K562 (cell line): ENCODE data around the gene TP53TG5. TPM values are rescaled to one million over a fixed set of nuclear protein-coding genes. Genes with fewer than 3 reads are reported as not detected.

ENCODE experiments used
- ADNP ChIP-seq: fragments of 200-800 bp; sonication (Bioruptor generic); IDR thresholded peaks from 2 replicates; pipeline ENCODE4 v1.6.1; 2016; ENCODE audit warnings: missing genetic modification characterization, missing compliant biosample characterization
- CHCHD3 ChIP-seq: fragments of 250-450 bp; sonication (Bioruptor Pico); IDR thresholded peaks from 2 replicates; pipeline ENCODE4 v2.1.2; 2022; ENCODE audit warnings: mild to moderate bottlenecking
- ERF ChIP-seq: fragments of 450-650 bp; formaldehyde crosslinking; IDR thresholded peaks from 2 replicates; pipeline ENCODE4 v1.4.0; 2020; ENCODE audit warnings: mild to moderate bottlenecking, mixed read lengths
- FOS ChIP-seq: IDR thresholded peaks from 3 replicates; pipeline ENCODE4 v1.6.1; 2011; ENCODE audit not compliant: insufficient read length; ENCODE audit errors: extremely low read depth
- KAT7 ChIP-seq: sonication (generic); formaldehyde crosslinking; IDR thresholded peaks from 2 replicates; pipeline ENCODE4 v1.8.0; 2022; ENCODE audit warnings: missing genetic modification reagents, mild to moderate bottlenecking, borderline replicate concordance
- MED1 ChIP-seq: sonication (generic); formaldehyde crosslinking; IDR thresholded peaks from 2 replicates; pipeline ENCODE4 v1.8.1; 2023; ENCODE audit warnings: missing genetic modification reagents, borderline replicate concordance
- NBN ChIP-seq: fragments of 450-650 bp; IDR thresholded peaks from 2 replicates; pipeline ENCODE4 v1.6.1; 2016; ENCODE audit warnings: low read depth, mild to moderate bottlenecking
- NFRKB ChIP-seq: fragments of 450-650 bp; IDR thresholded peaks from 2 replicates; pipeline ENCODE4 v1.6.1; 2016; ENCODE audit warnings: low read depth
- PTBP1 ChIP-seq: fragments of 200-400 bp; formaldehyde crosslinking; IDR thresholded peaks from 2 replicates; pipeline ENCODE4 v1.6.1; 2017; ENCODE audit warnings: low read depth, low read length
- RBM22 ChIP-seq: fragments of 200-400 bp; formaldehyde crosslinking; IDR thresholded peaks from 2 replicates; pipeline ENCODE4 v1.6.1; 2018; ENCODE audit warnings: low read length, low read depth; ENCODE audit not compliant: poor library complexity, severe bottlenecking
- RFX5 ChIP-seq: IDR thresholded peaks from 2 replicates; pipeline ENCODE4 v1.6.1; 2011; ENCODE audit warnings: low read depth, mild to moderate bottlenecking, improper control_type of control experiment, low read length
- TCF7 ChIP-seq: sonication (generic); IDR thresholded peaks from 2 replicates; pipeline ENCODE4 v1.6.1; 2016; ENCODE audit warnings: antibody characterized with exemption, borderline replicate concordance
- XRCC5 ChIP-seq: fragments of 200-400 bp; formaldehyde crosslinking; IDR thresholded peaks from 2 replicates; pipeline ENCODE4 v1.6.1; 2017; ENCODE audit warnings: low read depth, mild to moderate bottlenecking, low read length
- ZKSCAN8 ChIP-seq: fragments of 200-800 bp; sonication (Bioruptor generic); IDR thresholded peaks from 2 replicates; pipeline ENCODE4 v1.6.1; 2016; ENCODE audit warnings: missing genetic modification characterization, missing compliant biosample characterization
- ZNF121 ChIP-seq: sonication (generic); formaldehyde crosslinking; conservative IDR thresholded peaks from 2 replicates; pipeline ENCODE4 v1.8.0; 2022; ENCODE audit warnings: missing genetic modification reagents
- ZNF184 ChIP-seq: sonication (generic); formaldehyde crosslinking; IDR thresholded peaks from 2 replicates; pipeline ENCODE4 v1.5.0; 2020; ENCODE audit warnings: missing genetic modification reagents
- ZNF316 ChIP-seq: fragments of 450-650 bp; IDR thresholded peaks from 2 replicates; pipeline ENCODE4 v1.6.1; 2016
- ZNF408 ChIP-seq: fragments of 250-450 bp; sonication (Bioruptor Pico); IDR thresholded peaks from 2 replicates; pipeline ENCODE4 v1.4.0; 2020; ENCODE audit warnings: low read depth, mild to moderate bottlenecking, moderate library complexity
- ZNF583 ChIP-seq: fragments of 250-450 bp; sonication (Bioruptor Pico); IDR thresholded peaks from 2 replicates; pipeline ENCODE4 v1.4.0; 2020
- polyA plus RNA-seq, 8 experiments: library from polyadenylated mRNA; depleted of rRNA in 4 of 8; stranded (reverse) in 5 of 8; unstranded in 3 of 8; fragments of >200 nt; fragmentation: Nextera tagmentation in 2 of 8; fragmentation: Illumina TruSeq in 1 of 8; extraction: Ambion mirVana in 2 of 8; extraction: Trizol in 1 of 8; gene quantifications; 2 replicates each; pipeline versions ENCODE4 v1.2.1 to v1.2.3, GENCODE V29; 2011 to 2014; ENCODE audit warnings: inconsistent platforms in 1 of 8, missing spikeins in 1 of 8
- total RNA-seq, 7 experiments: library from RNA; depleted of rRNA in 6 of 7; stranded (reverse); fragments of >200 nt in 6 of 7; fragmentation: Illumina TruSeq in 2 of 7; extraction: Trizol in 2 of 7; gene quantifications; 2 replicates each; pipeline versions ENCODE4 v1.2.1 to v1.2.3, GENCODE V29; 2011 to 2021; ENCODE audit warnings: low replicate concordance in 1 of 7
- TF ChIP-seq, protein P1 (sequence below): fragments of 450-650 bp; IDR thresholded peaks from 2 replicates; pipeline ENCODE4 v1.6.1; 2016; ENCODE audit warnings: borderline replicate concordance
- TF ChIP-seq, protein P2 (sequence below): fragments of 450-650 bp; IDR thresholded peaks from 2 replicates; pipeline ENCODE4 v1.6.1; 2017; ENCODE audit warnings: antibody characterized with exemption, mild to moderate bottlenecking
- TF ChIP-seq, protein P3 (sequence below): fragments of 250-450 bp; sonication (Bioruptor Pico); IDR thresholded peaks from 2 replicates; pipeline ENCODE4 v1.4.0; 2020; ENCODE audit warnings: mild to moderate bottlenecking, moderate library complexity
- TF ChIP-seq, protein P4 (sequence below): fragments of 200-800 bp; sonication (Bioruptor generic); IDR thresholded peaks from 2 replicates; pipeline ENCODE4 v1.6.1; 2017; ENCODE audit warnings: missing genetic modification characterization, missing compliant biosample characterization

TP53TG5 gene
- total and polyA plus RNA-seq, 9 of the 15 experiments (the other 6 are each of a cell fraction or from before 2014, with no cell fraction given), result 0.04 to 0.05 (median 0.04) TPM; not detected in 6

DNA sequence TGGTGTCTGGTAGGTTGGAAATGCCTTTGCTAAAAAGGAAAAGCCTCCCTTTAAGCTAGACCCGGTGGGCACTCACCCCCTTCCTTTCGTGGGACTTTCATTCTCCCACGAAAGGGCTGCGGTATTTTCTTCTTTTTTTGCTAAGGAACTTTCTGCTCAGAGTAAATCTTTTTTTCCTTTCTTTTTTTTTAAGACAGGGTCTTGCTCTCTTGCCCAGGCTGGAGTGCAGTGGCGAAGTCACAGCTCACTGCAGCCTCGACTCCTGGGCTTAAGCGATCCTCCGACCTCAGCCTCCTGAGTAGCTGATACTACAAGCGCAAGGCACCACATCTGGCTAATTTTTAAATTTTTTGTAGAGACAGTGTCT is 4.0 kb downstream of the TP53TG5 start (continued):
- TF ChIP-seq NFRKB, result no peak
- TF ChIP-seq ZNF121 (CRISPR knock-in tag), result peak; percentile 89
- TF ChIP-seq, protein P1, sequence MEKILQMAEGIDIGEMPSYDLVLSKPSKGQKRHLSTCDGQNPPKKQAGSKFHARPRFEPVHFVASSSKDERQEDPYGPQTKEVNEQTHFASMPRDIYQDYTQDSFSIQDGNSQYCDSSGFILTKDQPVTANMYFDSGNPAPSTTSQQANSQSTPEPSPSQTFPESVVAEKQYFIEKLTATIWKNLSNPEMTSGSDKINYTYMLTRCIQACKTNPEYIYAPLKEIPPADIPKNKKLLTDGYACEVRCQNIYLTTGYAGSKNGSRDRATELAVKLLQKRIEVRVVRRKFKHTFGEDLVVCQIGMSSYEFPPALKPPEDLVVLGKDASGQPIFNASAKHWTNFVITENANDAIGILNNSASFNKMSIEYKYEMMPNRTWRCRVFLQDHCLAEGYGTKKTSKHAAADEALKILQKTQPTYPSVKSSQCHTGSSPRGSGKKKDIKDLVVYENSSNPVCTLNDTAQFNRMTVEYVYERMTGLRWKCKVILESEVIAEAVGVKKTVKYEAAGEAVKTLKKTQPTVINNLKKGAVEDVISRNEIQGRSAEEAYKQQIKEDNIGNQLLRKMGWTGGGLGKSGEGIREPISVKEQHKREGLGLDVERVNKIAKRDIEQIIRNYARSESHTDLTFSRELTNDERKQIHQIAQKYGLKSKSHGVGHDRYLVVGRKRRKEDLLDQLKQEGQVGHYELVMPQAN, result no peak
- TF ChIP-seq, protein P2, sequence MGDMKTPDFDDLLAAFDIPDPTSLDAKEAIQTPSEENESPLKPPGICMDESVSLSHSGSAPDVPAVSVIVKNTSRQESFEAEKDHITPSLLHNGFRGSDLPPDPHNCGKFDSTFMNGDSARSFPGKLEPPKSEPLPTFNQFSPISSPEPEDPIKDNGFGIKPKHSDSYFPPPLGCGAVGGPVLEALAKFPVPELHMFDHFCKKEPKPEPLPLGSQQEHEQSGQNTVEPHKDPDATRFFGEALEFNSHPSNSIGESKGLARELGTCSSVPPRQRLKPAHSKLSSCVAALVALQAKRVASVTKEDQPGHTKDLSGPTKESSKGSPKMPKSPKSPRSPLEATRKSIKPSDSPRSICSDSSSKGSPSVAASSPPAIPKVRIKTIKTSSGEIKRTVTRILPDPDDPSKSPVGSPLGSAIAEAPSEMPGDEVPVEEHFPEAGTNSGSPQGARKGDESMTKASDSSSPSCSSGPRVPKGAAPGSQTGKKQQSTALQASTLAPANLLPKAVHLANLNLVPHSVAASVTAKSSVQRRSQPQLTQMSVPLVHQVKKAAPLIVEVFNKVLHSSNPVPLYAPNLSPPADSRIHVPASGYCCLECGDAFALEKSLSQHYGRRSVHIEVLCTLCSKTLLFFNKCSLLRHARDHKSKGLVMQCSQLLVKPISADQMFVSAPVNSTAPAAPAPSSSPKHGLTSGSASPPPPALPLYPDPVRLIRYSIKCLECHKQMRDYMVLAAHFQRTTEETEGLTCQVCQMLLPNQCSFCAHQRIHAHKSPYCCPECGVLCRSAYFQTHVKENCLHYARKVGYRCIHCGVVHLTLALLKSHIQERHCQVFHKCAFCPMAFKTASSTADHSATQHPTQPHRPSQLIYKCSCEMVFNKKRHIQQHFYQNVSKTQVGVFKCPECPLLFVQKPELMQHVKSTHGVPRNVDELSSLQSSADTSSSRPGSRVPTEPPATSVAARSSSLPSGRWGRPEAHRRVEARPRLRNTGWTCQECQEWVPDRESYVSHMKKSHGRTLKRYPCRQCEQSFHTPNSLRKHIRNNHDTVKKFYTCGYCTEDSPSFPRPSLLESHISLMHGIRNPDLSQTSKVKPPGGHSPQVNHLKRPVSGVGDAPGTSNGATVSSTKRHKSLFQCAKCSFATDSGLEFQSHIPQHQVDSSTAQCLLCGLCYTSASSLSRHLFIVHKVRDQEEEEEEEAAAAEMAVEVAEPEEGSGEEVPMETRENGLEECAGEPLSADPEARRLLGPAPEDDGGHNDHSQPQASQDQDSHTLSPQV, result no peak
- TF ChIP-seq ERF (CRISPR knock-in tag), result no peak
- peak; percentile 48; the same call in 1 of the 2 replicates for TF ChIP-seq ADNP (tag)
- no peak for TF ChIP-seq RBM22
- no peak for TF ChIP-seq RFX5
- TF ChIP-seq TCF7, result no peak
- no peak for TF ChIP-seq ZNF583 (CRISPR knock-in tag)
- TF ChIP-seq ZKSCAN8 (CRISPR knock-in tag), result no peak
- TF ChIP-seq, protein P3, sequence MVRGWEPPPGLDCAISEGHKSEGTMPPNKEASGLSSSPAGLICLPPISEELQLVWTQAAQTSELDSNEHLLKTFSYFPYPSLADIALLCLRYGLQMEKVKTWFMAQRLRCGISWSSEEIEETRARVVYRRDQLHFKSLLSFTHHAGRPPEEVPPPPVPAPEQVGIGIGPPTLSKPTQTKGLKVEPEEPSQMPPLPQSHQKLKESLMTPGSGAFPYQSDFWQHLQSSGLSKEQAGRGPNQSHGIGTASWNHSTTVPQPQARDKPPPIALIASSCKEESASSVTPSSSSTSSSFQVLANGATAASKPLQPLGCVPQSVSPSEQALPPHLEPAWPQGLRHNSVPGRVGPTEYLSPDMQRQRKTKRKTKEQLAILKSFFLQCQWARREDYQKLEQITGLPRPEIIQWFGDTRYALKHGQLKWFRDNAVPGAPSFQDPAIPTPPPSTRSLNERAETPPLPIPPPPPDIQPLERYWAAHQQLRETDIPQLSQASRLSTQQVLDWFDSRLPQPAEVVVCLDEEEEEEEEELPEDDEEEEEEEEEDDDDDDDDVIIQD (CRISPR knock-in tag), result no peak
- TF ChIP-seq ZNF316, result no peak
- TF ChIP-seq FOS, result no peak
- no peak for TF ChIP-seq CHCHD3 (CRISPR knock-in tag)
- TF ChIP-seq ZNF408 (CRISPR knock-in tag), result no peak
- no peak for TF ChIP-seq MED1 (CRISPR knock-in tag)
- TF ChIP-seq, protein P4, sequence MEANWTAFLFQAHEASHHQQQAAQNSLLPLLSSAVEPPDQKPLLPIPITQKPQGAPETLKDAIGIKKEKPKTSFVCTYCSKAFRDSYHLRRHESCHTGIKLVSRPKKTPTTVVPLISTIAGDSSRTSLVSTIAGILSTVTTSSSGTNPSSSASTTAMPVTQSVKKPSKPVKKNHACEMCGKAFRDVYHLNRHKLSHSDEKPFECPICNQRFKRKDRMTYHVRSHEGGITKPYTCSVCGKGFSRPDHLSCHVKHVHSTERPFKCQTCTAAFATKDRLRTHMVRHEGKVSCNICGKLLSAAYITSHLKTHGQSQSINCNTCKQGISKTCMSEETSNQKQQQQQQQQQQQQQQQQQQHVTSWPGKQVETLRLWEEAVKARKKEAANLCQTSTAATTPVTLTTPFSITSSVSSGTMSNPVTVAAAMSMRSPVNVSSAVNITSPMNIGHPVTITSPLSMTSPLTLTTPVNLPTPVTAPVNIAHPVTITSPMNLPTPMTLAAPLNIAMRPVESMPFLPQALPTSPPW (CRISPR knock-in tag), result no peak; the same call in 1 of the 2 replicates
- TF ChIP-seq ZNF184 (CRISPR knock-in tag), result no peak
- TF ChIP-seq KAT7 (CRISPR knock-in tag), result no peak
- no peak for TF ChIP-seq XRCC5
- no peak for TF ChIP-seq PTBP1
- TF ChIP-seq NBN, result 0 out of 2 replicates have a peak, but pooled peaks have one; percentile 10
